ENCODE measurements around the gene CDCA7L.
"Not testable (repeated sequence)": the region's sequence is repeated elsewhere in the genome, so short reads cannot be mapped to it uniquely, and the experiment has no call there.

Gene CDCA7L

GRCh38 chr7:21868576-21868850 is 77.2 kb downstream of the CDCA7L start:
- TF ChIP-seq CTCF (IDR thresholded peaks at IDR 0.05; ENCODE audit: insufficient read depth, missing control alignments) = no peak
- DNase-seq (ENCODE audit: insufficient read length, low spot score) (no peak), FAIRE-seq (no peak)

GRCh38 chr7:21867816-21868575 is 77.7 kb downstream of the CDCA7L start:
- FAIRE-seq = no peak
- TF ChIP-seq CTCF (IDR thresholded peaks at IDR 0.05; ENCODE audit: insufficient read depth, missing control alignments) = no peak
- no peak for DNase-seq (ENCODE audit: insufficient read length, low spot score)

GRCh38 chr7:21867226-21867625 is 78.5 kb downstream of the CDCA7L start:
- FAIRE-seq (no peak), DNase-seq (ENCODE audit: insufficient read length, low spot score) (no peak)
- TF ChIP-seq CTCF (IDR thresholded peaks at IDR 0.05; ENCODE audit: insufficient read depth, missing control alignments) = no peak

- TF ChIP-seq CTCF (IDR thresholded peaks at IDR 0.05; ENCODE audit: insufficient read depth, missing control alignments) = no peak
- DNase-seq (ENCODE audit: insufficient read length, low spot score) (no peak), FAIRE-seq (no peak)
Measured at GRCh38 chr7:21866731-21867130, 79.0 kb downstream of the CDCA7L start.

- DNase-seq (ENCODE audit: insufficient read length, low spot score); FAIRE-seq: not testable (repeated sequence)
Measured at GRCh38 chr7:21865631-21866204, 80.0 kb downstream of the CDCA7L start.

- no peak for FAIRE-seq
- no peak for TF ChIP-seq CTCF (IDR thresholded peaks at IDR 0.05; ENCODE audit: insufficient read depth, missing control alignments)
- DNase-seq (ENCODE audit: insufficient read length, low spot score) = no peak
Measured at GRCh38 chr7:21851559-21851967, 94.1 kb downstream of the CDCA7L start.
